ENCODE results near the gene CMKLR1. TPM values are rescaled to one million over a fixed set of nuclear protein-coding genes. Genes with fewer than 3 reads are reported as not detected.

Gene CMKLR1
- total RNA-seq, 1 experiment from 2014 or later = 0.15 TPM

GRCh38 chr12:108257610-108258106 is 81.5 kb downstream of the CMKLR1 start:
- ChIA-PET POLR2A (no interaction called here), RAD21 (ENCODE audit: low non-redundant PET in 1 of 2, low total read pairs in 2 of 2, uncharacterized antibody in 2 of 2, unreplicated experiment in 2 of 2) (no interaction called here), CTCF (no interaction called here)
- no peak overlapping the region for H3K9ac ChIP-seq (ENCODE audit: low read length)
- no TSS peak for BruUV-seq (replicated peaks)
- H3K36me3 ChIP-seq (ENCODE audit: control insufficient read depth in 1 of 2, insufficient read depth in 2 of 2, low read length in 2 of 2) = no peaks in the 10 kb centered on the region
- H3K27me3 ChIP-seq (ENCODE audit: insufficient read depth, low read length) = peaks cover 42% of the 10 kb centered on the region
- no peak overlapping the region for H3K27ac ChIP-seq (ENCODE audit: low read depth, low read length)
- H3K79me2 ChIP-seq (ENCODE audit: insufficient read depth, low read length) = no peaks in the 10 kb centered on the region
- H2AFZ ChIP-seq (ENCODE audit: low read depth, low read length, poor library complexity, severe bottlenecking) = no peak overlapping the region
- intact Hi-C loops (cut with micrococcal nuclease) = no loop called here
- DNase-seq (ENCODE audit: low read depth, low spot score) (no peak), ATAC-seq (no peak)
- H3K4me3 ChIP-seq (replicated peaks in 1 of 2; ENCODE audit: low read depth in 1 of 2, low read length in 2 of 2) = no peak overlapping the region
- no peaks in the 10 kb centered on the region for H3K9me2 ChIP-seq (ENCODE audit: insufficient read depth)
- no peak overlapping the region for H3K4me2 ChIP-seq (ENCODE audit: low read length)
- H3K4me1 ChIP-seq (ENCODE audit: control insufficient read depth in 1 of 2, insufficient read depth in 2 of 2, low read length in 2 of 2) = no peaks in the 10 kb centered on the region
- H3K9me3 ChIP-seq (ENCODE audit: control insufficient read depth in 1 of 2, insufficient read depth in 1 of 2, low read depth in 1 of 2, low read length in 2 of 2) = peaks cover 5 to 20% of the 10 kb centered on the region in 2 experiments; a peak in 2 of 4 replicates
- TF ChIP-seq, protein P1, sequence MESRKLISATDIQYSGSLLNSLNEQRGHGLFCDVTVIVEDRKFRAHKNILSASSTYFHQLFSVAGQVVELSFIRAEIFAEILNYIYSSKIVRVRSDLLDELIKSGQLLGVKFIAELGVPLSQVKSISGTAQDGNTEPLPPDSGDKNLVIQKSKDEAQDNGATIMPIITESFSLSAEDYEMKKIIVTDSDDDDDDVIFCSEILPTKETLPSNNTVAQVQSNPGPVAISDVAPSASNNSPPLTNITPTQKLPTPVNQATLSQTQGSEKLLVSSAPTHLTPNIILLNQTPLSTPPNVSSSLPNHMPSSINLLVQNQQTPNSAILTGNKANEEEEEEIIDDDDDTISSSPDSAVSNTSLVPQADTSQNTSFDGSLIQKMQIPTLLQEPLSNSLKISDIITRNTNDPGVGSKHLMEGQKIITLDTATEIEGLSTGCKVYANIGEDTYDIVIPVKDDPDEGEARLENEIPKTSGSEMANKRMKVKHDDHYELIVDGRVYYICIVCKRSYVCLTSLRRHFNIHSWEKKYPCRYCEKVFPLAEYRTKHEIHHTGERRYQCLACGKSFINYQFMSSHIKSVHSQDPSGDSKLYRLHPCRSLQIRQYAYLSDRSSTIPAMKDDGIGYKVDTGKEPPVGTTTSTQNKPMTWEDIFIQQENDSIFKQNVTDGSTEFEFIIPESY (IDR thresholded peaks at IDR 0.05; ENCODE audit: extremely low read depth, insufficient replicate concordance, low read length) = no peak
- no peak for TF ChIP-seq SIN3A (IDR thresholded peaks at IDR 0.05; ENCODE audit: low read depth)
- no peak for TF ChIP-seq SRF (IDR thresholded peaks at IDR 0.05; ENCODE audit: low read depth)
- no peak for TF ChIP-seq MAX (IDR thresholded peaks at IDR 0.05)
- no peak for TF ChIP-seq POLR2A (IDR thresholded peaks at IDR 0.05; ENCODE audit: borderline replicate concordance, extremely low read depth, insufficient read depth, insufficient read length)
- TF ChIP-seq EZH2phosphoT487 (IDR thresholded peaks at IDR 0.05; ENCODE audit: borderline replicate concordance) = no peak
- no peak for TF ChIP-seq ELF1 (IDR thresholded peaks at IDR 0.05; ENCODE audit: borderline replicate concordance, low read depth)
- no peak for TF ChIP-seq CBX3 (IDR thresholded peaks at IDR 0.05; ENCODE audit: low read depth)
- TF ChIP-seq REST (IDR thresholded peaks at IDR 0.05; ENCODE audit: low read depth) = no peak
- no peak for TF ChIP-seq ZNF274 (IDR thresholded peaks at IDR 0.05; ENCODE audit: low read depth, low read length)
- TF ChIP-seq EZH2 (IDR thresholded peaks at IDR 0.05) = no peak
- no peak for TF ChIP-seq JUND (IDR thresholded peaks at IDR 0.05)
- TF ChIP-seq EGR1 (IDR thresholded peaks at IDR 0.05; ENCODE audit: low read depth) = no peak
- no peaks in the 10 kb centered on the region for H4K20me1 ChIP-seq (ENCODE audit: insufficient read depth)
